Lower lobe of right lung (tissue), 2 donors: ENCODE results near the gene CDK5RAP1. TPM values are rescaled to one million over a fixed set of nuclear protein-coding genes. Genes with fewer than 3 reads are reported as not detected.

ENCODE experiments used
- ATAC-seq, 2 donors: fragments of 200-7000 bp; cut with Tn5 transposase; one replicate each; pipeline ENCODE4 v1.9.1; 2020 to 2022; ENCODE audit warnings: mild to moderate bottlenecking in 2 of 2, moderate library complexity in 2 of 2
- DNase-seq: peaks from one replicate; pipeline ENCODE4 v3.0.0-alpha.2; 2020
- H3K27ac ChIP-seq: fragments of 200-600 bp; one replicate; pipeline ENCODE4 v1.8.0; 2022
- H3K27me3 ChIP-seq: fragments of 200-600 bp; one replicate; pipeline ENCODE4 v1.8.0; 2022; ENCODE audit warnings: low read depth
- H3K36me3 ChIP-seq: fragments of 200-600 bp; one replicate; pipeline ENCODE4 v1.8.0; 2022; ENCODE audit warnings: mild to moderate bottlenecking
- H3K4me1 ChIP-seq: fragments of 200-600 bp; one replicate; pipeline ENCODE4 v1.8.0; 2022
- H3K4me3 ChIP-seq: fragments of 200-600 bp; one replicate; pipeline ENCODE4 v1.8.0; 2022; ENCODE audit warnings: mild to moderate bottlenecking
- H3K9me3 ChIP-seq: fragments of 200-600 bp; one replicate; pipeline ENCODE4 v1.8.0; 2022
- CTCF ChIP-seq: fragments of 200-600 bp; IDR thresholded peaks from one replicate; pipeline ENCODE4 v1.8.0; 2022; ENCODE audit warnings: antibody characterized with exemption, mild to moderate bottlenecking
- intact Hi-C: fragments of 100-400 bp; cut with DNase I; formaldehyde crosslinking; loops from one replicate; pipeline ENCODE4 v1.11.0; 2022
- total RNA-seq: library from RNA; stranded (reverse); fragmentation: NEBNext Ultra II Directional; extraction: Animal tissue kit (Norgen Biotek cat#: 25700); gene quantifications from one replicate; pipeline ENCODE4 v1.2.1, GENCODE V29; 2021
- donor health status: DM: no; HTN: yes; CAD: no; lungs with severe emphysema.

CDK5RAP1 gene
- total RNA-seq, 1 donor from 2014 or later = 23.2 TPM

DNA sequence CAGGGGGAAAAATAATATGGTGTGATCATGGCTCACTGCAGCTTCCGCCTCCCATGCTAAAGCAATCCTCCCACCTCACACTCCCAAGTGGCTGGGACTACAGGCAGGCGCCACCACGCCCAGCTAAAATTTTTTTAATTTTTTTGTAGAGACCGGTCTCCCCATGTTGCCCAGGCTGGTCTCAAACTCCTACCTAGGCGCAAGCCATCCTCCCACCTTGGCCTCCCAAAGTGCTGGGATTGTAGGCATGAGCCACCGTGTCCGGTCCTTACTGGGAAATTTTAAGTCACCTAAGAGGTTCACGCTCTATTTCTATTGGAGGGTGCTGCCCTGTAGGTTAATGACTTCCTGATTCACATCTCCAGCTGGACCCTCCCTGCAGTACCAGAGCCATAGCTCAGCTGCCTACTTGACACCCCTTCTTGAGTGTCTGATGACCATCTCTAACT, 626 bp upstream of the CDK5RAP1 start:
- no peak for TF ChIP-seq CTCF
- Histone ChIP-seq H3K36me3 (peaks cover 3% of the 10 kb centered on the region), H3K9me3 (no peaks in the 10 kb centered on the region), H3K4me3 (peak overlapping the region; percentile 99), H3K27me3 (no peaks in the 10 kb centered on the region), H3K4me1 (peaks cover 28% of the 10 kb centered on the region), H3K27ac (peak overlapping the region; percentile 83)
- ATAC-seq = peak; percentile 42 to 56
- DNase-seq = no peak
- intact Hi-C loops = no loop called here

DNA sequence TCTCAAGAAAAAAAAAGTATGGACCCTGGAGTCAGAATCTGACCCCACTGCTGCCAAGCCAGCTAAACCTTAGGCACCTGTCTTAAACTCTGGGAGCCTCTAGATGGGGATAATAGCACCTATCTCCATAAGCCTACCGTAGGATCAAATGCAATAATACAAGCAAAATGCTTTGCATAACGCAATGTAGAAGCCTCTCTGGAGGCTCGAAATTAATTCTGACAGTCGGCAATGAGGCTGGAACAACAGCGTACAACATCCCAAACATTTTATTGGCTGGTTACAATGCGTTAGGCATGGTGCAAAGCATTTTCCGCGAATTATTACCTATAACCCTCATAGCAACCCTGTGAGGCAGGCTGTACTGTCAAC, 521 bp downstream of the CDK5RAP1 start:
- ATAC-seq = peak; percentile 25 to 46

DNA sequence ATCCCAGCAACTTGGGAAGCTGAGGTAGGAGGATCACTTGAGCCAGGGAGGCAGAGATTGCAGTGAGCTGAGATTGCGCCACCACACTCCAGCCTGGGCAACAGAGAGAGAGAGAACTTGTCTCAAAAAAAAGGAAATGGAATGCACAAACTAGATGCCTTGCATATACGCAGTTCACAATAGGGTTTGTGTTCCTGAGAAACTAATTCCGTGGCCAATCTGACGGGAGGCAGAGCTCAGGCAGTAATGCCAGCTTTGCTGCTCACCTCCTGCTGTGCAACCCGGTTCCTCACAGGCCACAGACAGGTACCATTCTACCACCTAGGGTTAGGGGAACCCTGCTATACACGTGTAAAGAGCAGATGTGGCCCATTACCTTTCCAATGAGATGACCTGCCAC, 1.4 kb downstream of the CDK5RAP1 start:
- no peaks in the 10 kb centered on the region for H3K9me3 ChIP-seq
- ATAC-seq = no peak
- peak; percentile 59 for DNase-seq
- intact Hi-C loops = no loop called here
- no peak overlapping the region for H3K27ac ChIP-seq
- no peak for TF ChIP-seq CTCF
- peaks cover 21% of the 10 kb centered on the region for H3K36me3 ChIP-seq
- H3K27me3 ChIP-seq = no peaks in the 10 kb centered on the region
- peak overlapping the region; percentile 99 for H3K4me3 ChIP-seq
- H3K4me1 ChIP-seq = peaks cover 28% of the 10 kb centered on the region

More for the DNA sequence above, 521 bp downstream of the CDK5RAP1 start:
- Histone ChIP-seq H3K27me3 (no peaks in the 10 kb centered on the region), H3K27ac (peak overlapping the region; percentile 83), H3K4me3 (peak overlapping the region; percentile 99), H3K4me1 (peaks cover 28% of the 10 kb centered on the region), H3K9me3 (no peaks in the 10 kb centered on the region), H3K36me3 (peaks cover 12% of the 10 kb centered on the region)
- intact Hi-C loops = no loop called here
- no peak for DNase-seq
- TF ChIP-seq CTCF = no peak

GRCh38 chr20:33394718-33395117, 6.6 kb downstream of the CDK5RAP1 start:
- Histone ChIP-seq H3K27me3 (no peaks in the 10 kb centered on the region), H3K4me3 (no peak overlapping the region), H3K27ac (no peak overlapping the region), H3K36me3 (peaks cover 73% of the 10 kb centered on the region), H3K4me1 (peaks cover 7% of the 10 kb centered on the region), H3K9me3 (no peaks in the 10 kb centered on the region)
- TF ChIP-seq CTCF = no peak
- no peak for ATAC-seq
- DNase-seq = no peak
- intact Hi-C loops = no loop called here

- TF ChIP-seq CTCF = no peak
- ATAC-seq (no peak), DNase-seq (no peak)
- Histone ChIP-seq H3K27ac (no peak overlapping the region), H3K36me3 (peaks cover 77% of the 10 kb centered on the region), H3K27me3 (no peaks in the 10 kb centered on the region), H3K4me1 (no peaks in the 10 kb centered on the region), H3K9me3 (no peaks in the 10 kb centered on the region), H3K4me3 (no peak overlapping the region)
- intact Hi-C loops = no loop called here
Measured at GRCh38 chr20:33393609-33394008, 7.7 kb downstream of the CDK5RAP1 start.
